SU-DHL-6 (cell line): ENCODE data around the gene ALCAM.

Experiments used
- H2AFZ ChIP-seq: fragments of 200-600 bp; sonication (generic); 2 replicates; pipeline ENCODE4 v1.6.1; 2014; ENCODE audit warnings: low read depth, mild to moderate bottlenecking, moderate library complexity, mixed read lengths, antibody characterized with exemption, low read length; ENCODE audit not compliant: severe bottlenecking
- H3F3A ChIP-seq: fragments of 200-600 bp; shearing (Covaris generic); 2 replicates; pipeline ENCODE4 v1.6.0; 2016; ENCODE audit warnings: antibody characterized with exemption, mild to moderate bottlenecking; ENCODE audit not compliant: insufficient read depth
- H3K27ac ChIP-seq: fragments of 200-600 bp; sonication (generic); 2 replicates; pipeline ENCODE4 v1.5.1; 2016; ENCODE audit warnings: low read depth, mild to moderate bottlenecking, low read length, moderate library complexity, mixed read lengths
- H3K27me3 ChIP-seq: fragments of 200-600 bp; sonication (generic), shearing (Covaris generic); 2 replicates; pipeline ENCODE4 v1.6.0; 2014; ENCODE audit warnings: mild to moderate bottlenecking, low read length
- H3K36me3 ChIP-seq: fragments of 200-600 bp; sonication (generic); 2 replicates; pipeline ENCODE4 v1.6.1; 2014; ENCODE audit warnings: mild to moderate bottlenecking, low read length, mixed read lengths
- H3K4me2 ChIP-seq: fragments of 300-600, 200-600 bp; shearing (Covaris generic), sonication (generic); 2 replicates; pipeline ENCODE4 v1.6.0; 2014; ENCODE audit warnings: low read length, low read depth, mild to moderate bottlenecking; ENCODE audit not compliant: poor library complexity, severe bottlenecking
- H3K4me3 ChIP-seq: fragments of 200-600 bp; sonication (generic); 2 replicates; pipeline ENCODE4 v1.5.1; 2014; ENCODE audit warnings: antibody characterized with exemption, low read length, mild to moderate bottlenecking, mixed read lengths; ENCODE audit not compliant: insufficient read depth, poor library complexity, severe bottlenecking
- H3K79me2 ChIP-seq: fragments of 200-600 bp; sonication (generic); 2 replicates; pipeline ENCODE4 v1.6.1; 2014; ENCODE audit warnings: mild to moderate bottlenecking, low read length, moderate library complexity; ENCODE audit not compliant: insufficient read depth
- H3K9ac ChIP-seq: fragments of 200-600 bp; sonication (generic); 2 replicates; pipeline ENCODE4 v1.7.0; 2014; ENCODE audit warnings: mild to moderate bottlenecking, low read length
- H3K9me2 ChIP-seq: fragments of 200-600 bp; sonication (generic); replicated peaks from 2 replicates; pipeline ENCODE4 v1.6.1; 2014; ENCODE audit warnings: low read length; ENCODE audit not compliant: insufficient read depth
- H3K9me3 ChIP-seq: fragments of 200-600 bp; sonication (generic); 2 replicates; pipeline ENCODE4 v1.6.1; 2014; ENCODE audit warnings: low read length, mixed read lengths; ENCODE audit not compliant: insufficient read depth
- H4K20me1 ChIP-seq: fragments of 200-600 bp; sonication (generic); 2 replicates; pipeline ENCODE4 v1.6.1; 2014; ENCODE audit warnings: low read depth, mild to moderate bottlenecking, antibody characterized with exemption, low read length, moderate library complexity, mixed read lengths
- CTCF ChIP-seq: fragments of 200-600 bp; sonication (generic); IDR thresholded peaks from one replicate; pipeline ENCODE4 v1.5.1; 2017; ENCODE audit warnings: antibody characterized with exemption, mild to moderate bottlenecking, low read length, moderate library complexity; ENCODE audit not compliant: insufficient read depth, poor library complexity, severe bottlenecking
- EZH2phosphoT487 ChIP-seq: fragments of 200-600 bp; sonication (generic), shearing (Covaris generic); conservative IDR thresholded peaks from 2 replicates; pipeline ENCODE4 v1.6.1; 2018; ENCODE audit warnings: mild to moderate bottlenecking, antibody characterized with exemption, low read length, moderate library complexity, mixed read lengths

The ALCAM gene

GRCh38 chr3:105356396-105356795 lies 10.3 kb upstream of the ALCAM start:
- H3K79me2 ChIP-seq = no peaks in the 10 kb centered on the region
- H3K9me3 ChIP-seq = no peaks in the 10 kb centered on the region
- H3K9ac ChIP-seq = no peak overlapping the region
- no peaks in the 10 kb centered on the region for H3K36me3 ChIP-seq
- no peaks in the 10 kb centered on the region for H4K20me1 ChIP-seq
- H3K4me2 ChIP-seq = no peak overlapping the region
- H2AFZ ChIP-seq = no peak overlapping the region
- H3K4me3 ChIP-seq = no peak overlapping the region
- no peaks in the 10 kb centered on the region for H3K27me3 ChIP-seq
- H3K9me2 ChIP-seq = no peaks in the 10 kb centered on the region
- no peak for TF ChIP-seq CTCF
- no peak for TF ChIP-seq EZH2phosphoT487
- no peak overlapping the region for H3K27ac ChIP-seq
- H3F3A ChIP-seq = no peaks in the 10 kb centered on the region

- Histone ChIP-seq H3K27me3 (no peaks in the 10 kb centered on the region), H3K79me2 (no peaks in the 10 kb centered on the region), H3F3A (no peaks in the 10 kb centered on the region), H4K20me1 (no peaks in the 10 kb centered on the region), H2AFZ (no peak overlapping the region), H3K9ac (no peak overlapping the region), H3K4me3 (no peak overlapping the region), H3K36me3 (no peaks in the 10 kb centered on the region), H3K9me3 (no peaks in the 10 kb centered on the region), H3K4me2 (no peak overlapping the region), H3K27ac (no peak overlapping the region), H3K9me2 (no peaks in the 10 kb centered on the region)
- TF ChIP-seq CTCF (no peak), EZH2phosphoT487 (no peak)
These were observed 9.7 kb upstream of the ALCAM start for GRCh38 chr3:105356988-105357387.

GRCh38 chr3:105359098-105359762 lies 7.5 kb upstream of the ALCAM start:
- H3K79me2 ChIP-seq = no peaks in the 10 kb centered on the region
- H4K20me1 ChIP-seq = no peaks in the 10 kb centered on the region
- H3K27me3 ChIP-seq = no peaks in the 10 kb centered on the region
- H3F3A ChIP-seq = no peaks in the 10 kb centered on the region
- no peak overlapping the region for H3K9ac ChIP-seq
- H3K4me2 ChIP-seq = no peak overlapping the region
- no peak overlapping the region for H3K27ac ChIP-seq
- no peaks in the 10 kb centered on the region for H3K9me3 ChIP-seq
- TF ChIP-seq CTCF = no peak
- no peak for TF ChIP-seq EZH2phosphoT487
- no peak overlapping the region for H2AFZ ChIP-seq
- H3K9me2 ChIP-seq = no peaks in the 10 kb centered on the region
- H3K4me3 ChIP-seq = no peak overlapping the region
- no peaks in the 10 kb centered on the region for H3K36me3 ChIP-seq
